ENCODE data around the gene MTHFSD.

MTHFSD gene

GRCh38 chr16:86504315-86505184 is 50.5 kb downstream of the MTHFSD start:
- Histone ChIP-seq H4K20me1 (ENCODE audit: insufficient read depth, low read length) (0 out of 2 replicates have a peak, but pooled peaks cover 7% of the 10 kb centered on the region), H3K4me2 (ENCODE audit: insufficient read depth, low read length) (no peak overlapping the region), H3K27me3 (ENCODE audit: insufficient read depth, low read length, poor library complexity) (peaks cover 23% of the 10 kb centered on the region), H3K9me3 (ENCODE audit: insufficient read depth, low read length, severe bottlenecking) (no peaks in the 10 kb centered on the region), H3K4me3 (ENCODE audit: low read depth in 1 of 2, low read length in 2 of 2) (no peak overlapping the region), H3K27ac (ENCODE audit: low read length) (no peak overlapping the region), H2AFZ (ENCODE audit: low read depth, low read length) (no peak overlapping the region), H3K9ac (ENCODE audit: low read depth, low read length) (no peak overlapping the region), H3K36me3 (ENCODE audit: insufficient read depth, low read length) (no peaks in the 10 kb centered on the region), H3K79me2 (ENCODE audit: insufficient read depth, low read length) (no peaks in the 10 kb centered on the region), H3K4me1 (ENCODE audit: insufficient read depth, low read length) (no peaks in the 10 kb centered on the region)
- TF ChIP-seq EZH2 (IDR thresholded peaks at IDR 0.05; ENCODE audit: borderline replicate concordance, low read depth, low read length, severe bottlenecking), result no peak
- TF ChIP-seq, protein P1, sequence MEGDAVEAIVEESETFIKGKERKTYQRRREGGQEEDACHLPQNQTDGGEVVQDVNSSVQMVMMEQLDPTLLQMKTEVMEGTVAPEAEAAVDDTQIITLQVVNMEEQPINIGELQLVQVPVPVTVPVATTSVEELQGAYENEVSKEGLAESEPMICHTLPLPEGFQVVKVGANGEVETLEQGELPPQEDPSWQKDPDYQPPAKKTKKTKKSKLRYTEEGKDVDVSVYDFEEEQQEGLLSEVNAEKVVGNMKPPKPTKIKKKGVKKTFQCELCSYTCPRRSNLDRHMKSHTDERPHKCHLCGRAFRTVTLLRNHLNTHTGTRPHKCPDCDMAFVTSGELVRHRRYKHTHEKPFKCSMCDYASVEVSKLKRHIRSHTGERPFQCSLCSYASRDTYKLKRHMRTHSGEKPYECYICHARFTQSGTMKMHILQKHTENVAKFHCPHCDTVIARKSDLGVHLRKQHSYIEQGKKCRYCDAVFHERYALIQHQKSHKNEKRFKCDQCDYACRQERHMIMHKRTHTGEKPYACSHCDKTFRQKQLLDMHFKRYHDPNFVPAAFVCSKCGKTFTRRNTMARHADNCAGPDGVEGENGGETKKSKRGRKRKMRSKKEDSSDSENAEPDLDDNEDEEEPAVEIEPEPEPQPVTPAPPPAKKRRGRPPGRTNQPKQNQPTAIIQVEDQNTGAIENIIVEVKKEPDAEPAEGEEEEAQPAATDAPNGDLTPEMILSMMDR (IDR thresholded peaks at IDR 0.05; ENCODE audit: borderline replicate concordance, extremely low read depth, low read length, poor library complexity, severe bottlenecking), result no peak
- no peak for ATAC-seq (ENCODE audit: insufficient read depth, low read depth)
- no peak for DNase-seq

DNA sequence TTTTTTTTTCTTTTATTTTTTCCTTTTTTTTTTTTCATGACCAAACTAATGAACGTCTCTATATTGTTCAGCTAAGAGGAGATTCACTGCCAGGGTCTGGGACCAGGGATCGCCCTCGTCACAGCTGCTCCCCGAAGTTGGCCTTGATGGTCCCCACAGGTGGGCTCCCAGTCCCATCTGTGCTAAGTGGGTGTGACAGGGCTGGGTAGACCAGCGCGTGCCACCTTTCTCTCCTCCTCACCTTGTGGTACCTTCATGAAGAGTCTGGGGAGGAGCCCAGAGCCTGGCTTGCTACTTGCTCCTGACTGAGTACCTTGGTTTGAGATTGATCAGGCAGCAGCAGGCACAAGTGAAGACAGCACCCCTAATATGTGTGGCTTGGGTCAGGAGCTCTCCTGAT is 51.2 kb downstream of the MTHFSD start:
- no peak overlapping the region for H2AFZ ChIP-seq (ENCODE audit: low read depth, low read length)
- ATAC-seq (ENCODE audit: insufficient read depth, low read depth) (no peak), DNase-seq (no peak)
- no peaks in the 10 kb centered on the region for H3K4me1 ChIP-seq (ENCODE audit: insufficient read depth, low read length)
- no peak overlapping the region for H3K9ac ChIP-seq (ENCODE audit: low read depth, low read length)
- no peaks in the 10 kb centered on the region for H3K36me3 ChIP-seq (ENCODE audit: insufficient read depth, low read length)
- no peak overlapping the region for H3K4me3 ChIP-seq (ENCODE audit: low read depth in 1 of 2, low read length in 2 of 2)
- no peaks in the 10 kb centered on the region for H3K9me3 ChIP-seq (ENCODE audit: insufficient read depth, low read length, severe bottlenecking)
- TF ChIP-seq, protein P1 (IDR thresholded peaks at IDR 0.05; ENCODE audit: borderline replicate concordance, extremely low read depth, low read length, poor library complexity, severe bottlenecking), result no peak
- no peak for TF ChIP-seq EZH2 (IDR thresholded peaks at IDR 0.05; ENCODE audit: borderline replicate concordance, low read depth, low read length, severe bottlenecking)
- peaks cover 25% of the 10 kb centered on the region for H3K27me3 ChIP-seq (ENCODE audit: insufficient read depth, low read length, poor library complexity)
- no peak overlapping the region for H3K4me2 ChIP-seq (ENCODE audit: insufficient read depth, low read length)
- H3K79me2 ChIP-seq (ENCODE audit: insufficient read depth, low read length), result no peaks in the 10 kb centered on the region
- no peak overlapping the region for H3K27ac ChIP-seq (ENCODE audit: low read length)
- 0 out of 2 replicates have a peak, but pooled peaks cover 7% of the 10 kb centered on the region for H4K20me1 ChIP-seq (ENCODE audit: insufficient read depth, low read length)

- Histone ChIP-seq H3K36me3 (ENCODE audit: insufficient read depth, low read length) (no peaks in the 10 kb centered on the region), H3K9ac (ENCODE audit: low read depth, low read length) (no peak overlapping the region), H3K79me2 (ENCODE audit: insufficient read depth, low read length) (no peaks in the 10 kb centered on the region), H3K4me1 (ENCODE audit: insufficient read depth, low read length) (no peaks in the 10 kb centered on the region), H3K9me3 (ENCODE audit: insufficient read depth, low read length, severe bottlenecking) (no peaks in the 10 kb centered on the region), H3K27ac (ENCODE audit: low read length) (no peak overlapping the region), H3K4me3 (ENCODE audit: low read depth in 1 of 2, low read length in 2 of 2) (no peak overlapping the region), H2AFZ (ENCODE audit: low read depth, low read length) (no peak overlapping the region), H3K4me2 (ENCODE audit: insufficient read depth, low read length) (no peak overlapping the region), H4K20me1 (ENCODE audit: insufficient read depth, low read length) (0 out of 2 replicates have a peak, but pooled peaks cover 7% of the 10 kb centered on the region), H3K27me3 (ENCODE audit: insufficient read depth, low read length, poor library complexity) (peaks cover 25% of the 10 kb centered on the region)
- ATAC-seq (ENCODE audit: insufficient read depth, low read depth), result no peak
- no peak for DNase-seq
- TF ChIP-seq, protein P1 (IDR thresholded peaks at IDR 0.05; ENCODE audit: borderline replicate concordance, extremely low read depth, low read length, poor library complexity, severe bottlenecking), result no peak
- no peak for TF ChIP-seq EZH2 (IDR thresholded peaks at IDR 0.05; ENCODE audit: borderline replicate concordance, low read depth, low read length, severe bottlenecking)
Measured at GRCh38 chr16:86502856-86503748, 51.9 kb downstream of the MTHFSD start.

Measured in DND-41 (cell line).